HCEC 1CT (cell line): Measurements from ENCODE around the gene NPAS1.

Experiments used
- DNase-seq: peaks from one replicate; pipeline ENCODE4 v3.0.0-alpha.2; 2017

NPAS1 gene

GRCh38 chr19:47089767-47090350 lies 70.2 kb downstream of the NPAS1 start:
- no peak for DNase-seq

GRCh38 chr19:47093254-47093653 lies 73.6 kb downstream of the NPAS1 start:
- DNase-seq: no peak

- DNase-seq: no peak
Measured at GRCh38 chr19:47093841-47094240, 74.2 kb downstream of the NPAS1 start.

GRCh38 chr19:47094557-47095475 lies 75.2 kb downstream of the NPAS1 start:
- no peak for DNase-seq
